ENCODE data around the gene ARID3C. TPM values are rescaled to one million over a fixed set of nuclear protein-coding genes. Genes with fewer than 3 reads are reported as not detected.

ARID3C gene
- total RNA-seq, 2 experiments from 2014 or later: 0.46 to 0.69 TPM

- CTCF ChIA-PET: interaction anchor here (1.1 to 2.2 kb wide), 3 partner anchors 16 to 183 kb away, joined by 3 to 7 read pairs (median 4); no protein-coding TSS in a partner anchor
- H3K4me3 Mint-ChIP-seq: no peak overlapping the region
- POLR2A ChIA-PET: no interaction called here
- peaks cover 79% of the 10 kb centered on the region for H3K27me3 Mint-ChIP-seq
- peaks cover 27% of the 10 kb centered on the region for H3K4me1 Mint-ChIP-seq
- DNase-seq: no peak
- no peak overlapping the region for H3K27ac Mint-ChIP-seq
- no peaks in the 10 kb centered on the region for H3K36me3 Mint-ChIP-seq (ENCODE audit: low read depth)
- no peaks in the 10 kb centered on the region for H3K9me3 Mint-ChIP-seq
These were observed 41.6 kb downstream of the ARID3C start for GRCh38 chr9:34587271-34587670.

GRCh38 chr9:34585946-34586669, 42.8 kb downstream of the ARID3C start:
- Mint-ChIP-seq H3K36me3 (ENCODE audit: low read depth) (no peaks in the 10 kb centered on the region), H3K27me3 (peaks cover 74% of the 10 kb centered on the region)
- CTCF ChIA-PET: interaction anchor here (1.4 kb wide), 1 partner anchor 17 kb away, joined by 4 read pairs; no protein-coding TSS in a partner anchor

GRCh38 chr9:34584970-34585369, 43.9 kb downstream of the ARID3C start:
- Mint-ChIP-seq H3K36me3 (ENCODE audit: low read depth) (no peaks in the 10 kb centered on the region), H3K27me3 (peaks cover 74% of the 10 kb centered on the region), H3K4me1 (peaks cover 6% of the 10 kb centered on the region), H3K9me3 (no peaks in the 10 kb centered on the region), H3K27ac (no peak overlapping the region), H3K4me3 (no peak overlapping the region)
- DNase-seq: no peak
- CTCF ChIA-PET: no interaction called here
- POLR2A ChIA-PET: no interaction called here

More at GRCh38 chr9:34585946-34586669, 42.8 kb downstream of the ARID3C start:
- POLR2A ChIA-PET: no interaction called here
- H3K9me3 Mint-ChIP-seq: no peaks in the 10 kb centered on the region
- DNase-seq: no peak
- H3K4me3 Mint-ChIP-seq: no peak overlapping the region
- peaks cover 17% of the 10 kb centered on the region for H3K4me1 Mint-ChIP-seq
- no peak overlapping the region for H3K27ac Mint-ChIP-seq

GRCh38 chr9:34582787-34583186, 46.1 kb downstream of the ARID3C start:
- no peaks in the 10 kb centered on the region for H3K36me3 Mint-ChIP-seq (ENCODE audit: low read depth)
- DNase-seq: no peak
- no peak overlapping the region for H3K27ac Mint-ChIP-seq
- H3K9me3 Mint-ChIP-seq: no peaks in the 10 kb centered on the region
- H3K4me1 Mint-ChIP-seq: no peaks in the 10 kb centered on the region
- POLR2A ChIA-PET: no interaction called here
- CTCF ChIA-PET: interaction anchor here (1.0 kb wide), 1 partner anchor 9 kb away, joined by 4 read pairs; no protein-coding TSS in a partner anchor
- H3K27me3 Mint-ChIP-seq: peaks cover 75% of the 10 kb centered on the region
- H3K4me3 Mint-ChIP-seq: no peak overlapping the region

- H3K27ac Mint-ChIP-seq: no peak overlapping the region
- CTCF ChIA-PET: interaction anchor here (0.6 to 1.0 kb wide), 2 partner anchors 10 to 557 kb away, joined by 3 to 4 read pairs; no protein-coding TSS in a partner anchor
- no peaks in the 10 kb centered on the region for H3K9me3 Mint-ChIP-seq
- peaks cover 6% of the 10 kb centered on the region for H3K4me1 Mint-ChIP-seq
- POLR2A ChIA-PET: no interaction called here
- H3K36me3 Mint-ChIP-seq (ENCODE audit: low read depth): no peaks in the 10 kb centered on the region
- H3K27me3 Mint-ChIP-seq: peaks cover 72% of the 10 kb centered on the region
- no peak overlapping the region for H3K4me3 Mint-ChIP-seq
- no peak for DNase-seq
These were observed 47.5 kb downstream of the ARID3C start for GRCh38 chr9:34581318-34581717.

- CTCF ChIA-PET: interaction anchor here (1.2 to 1.3 kb wide), 2 partner anchors 23 to 177 kb away, joined by 3 read pairs; no protein-coding TSS in a partner anchor
- Mint-ChIP-seq H3K4me1 (peaks cover 6% of the 10 kb centered on the region), H3K27ac (no peak overlapping the region), H3K4me3 (no peak overlapping the region), H3K9me3 (no peaks in the 10 kb centered on the region), H3K27me3 (peaks cover 72% of the 10 kb centered on the region), H3K36me3 (ENCODE audit: low read depth) (no peaks in the 10 kb centered on the region)
- no peak for DNase-seq
- POLR2A ChIA-PET: no interaction called here
These were observed 48.5 kb downstream of the ARID3C start for GRCh38 chr9:34580358-34580757.

- H3K27ac Mint-ChIP-seq: no peak overlapping the region
- H3K27me3 Mint-ChIP-seq: peaks cover 70% of the 10 kb centered on the region
- no peaks in the 10 kb centered on the region for H3K36me3 Mint-ChIP-seq (ENCODE audit: low read depth)
- peaks cover 6% of the 10 kb centered on the region for H3K4me1 Mint-ChIP-seq
- CTCF ChIA-PET: interaction anchor here (1.2 to 1.3 kb wide), 2 partner anchors 24 to 176 kb away, joined by 3 read pairs; no protein-coding TSS in a partner anchor
- no peak overlapping the region for H3K4me3 Mint-ChIP-seq
- DNase-seq: no peak
- POLR2A ChIA-PET: no interaction called here
- H3K9me3 Mint-ChIP-seq: no peaks in the 10 kb centered on the region
These were observed 49.1 kb downstream of the ARID3C start for GRCh38 chr9:34579808-34580163.

- POLR2A ChIA-PET: no interaction called here
- H3K4me3 Mint-ChIP-seq: no peak overlapping the region
- no peak overlapping the region for H3K27ac Mint-ChIP-seq
- DNase-seq: no peak
- H3K36me3 Mint-ChIP-seq (ENCODE audit: low read depth): no peaks in the 10 kb centered on the region
- H3K9me3 Mint-ChIP-seq: no peaks in the 10 kb centered on the region
- H3K27me3 Mint-ChIP-seq: peaks cover 66% of the 10 kb centered on the region
- CTCF ChIA-PET: interaction anchor here (0.6 to 1.3 kb wide), 3 partner anchors 24 to 176 kb away, joined by 3 read pairs; no protein-coding TSS in a partner anchor
- H3K4me1 Mint-ChIP-seq: peaks cover 6% of the 10 kb centered on the region
These were observed 49.6 kb downstream of the ARID3C start for GRCh38 chr9:34579104-34579807.

- Mint-ChIP-seq H3K27ac (no peak overlapping the region), H3K4me1 (peaks cover 6% of the 10 kb centered on the region), H3K4me3 (no peak overlapping the region), H3K9me3 (no peaks in the 10 kb centered on the region), H3K36me3 (ENCODE audit: low read depth) (no peaks in the 10 kb centered on the region), H3K27me3 (peaks cover 60% of the 10 kb centered on the region)
- ChIA-PET POLR2A (no interaction called here), CTCF (interaction anchor here (0.6 kb wide), 1 partner anchor 158 kb away, joined by 3 read pairs; no protein-coding TSS in a partner anchor)
- DNase-seq: no peak
These were observed 50.4 kb downstream of the ARID3C start for GRCh38 chr9:34578241-34579103.

GRCh38 chr9:34577400-34578240, 51.2 kb downstream of the ARID3C start:
- Mint-ChIP-seq H3K27me3 (peaks cover 58% of the 10 kb centered on the region), H3K4me3 (no peak overlapping the region), H3K36me3 (ENCODE audit: low read depth) (no peaks in the 10 kb centered on the region), H3K27ac (no peak overlapping the region), H3K9me3 (no peaks in the 10 kb centered on the region), H3K4me1 (peaks cover 6% of the 10 kb centered on the region)
- DNase-seq: no peak
- ChIA-PET CTCF (no interaction called here), POLR2A (no interaction called here)

GRCh38 chr9:34576597-34577399, 52.1 kb downstream of the ARID3C start:
- POLR2A ChIA-PET: no interaction called here

More at GRCh38 chr9:34576597-34577399, 52.1 kb downstream of the ARID3C start:
- CTCF ChIA-PET: no interaction called here
- DNase-seq: no peak
- no peaks in the 10 kb centered on the region for H3K36me3 Mint-ChIP-seq (ENCODE audit: low read depth)
- H3K27me3 Mint-ChIP-seq: peaks cover 55% of the 10 kb centered on the region
- no peak overlapping the region for H3K27ac Mint-ChIP-seq
- no peaks in the 10 kb centered on the region for H3K9me3 Mint-ChIP-seq
- H3K4me3 Mint-ChIP-seq: no peak overlapping the region
- H3K4me1 Mint-ChIP-seq: peaks cover 6% of the 10 kb centered on the region
